GM18867 (cell line): Measurements from ENCODE around the gene SLC35G4.
"Not testable (repeated sequence)": the region's sequence is repeated elsewhere in the genome, so short reads cannot be mapped to it uniquely, and the experiment has no call there.

ENCODE experiments used
- ATAC-seq: cut with Tn5 transposase; IDR thresholded peaks from one replicate; pipeline ENCODE4 v1.9.1; 2021; ENCODE audit warnings: mild to moderate bottlenecking, moderate library complexity; ENCODE audit not compliant: unreplicated experiment

SLC35G4 gene

DNA sequence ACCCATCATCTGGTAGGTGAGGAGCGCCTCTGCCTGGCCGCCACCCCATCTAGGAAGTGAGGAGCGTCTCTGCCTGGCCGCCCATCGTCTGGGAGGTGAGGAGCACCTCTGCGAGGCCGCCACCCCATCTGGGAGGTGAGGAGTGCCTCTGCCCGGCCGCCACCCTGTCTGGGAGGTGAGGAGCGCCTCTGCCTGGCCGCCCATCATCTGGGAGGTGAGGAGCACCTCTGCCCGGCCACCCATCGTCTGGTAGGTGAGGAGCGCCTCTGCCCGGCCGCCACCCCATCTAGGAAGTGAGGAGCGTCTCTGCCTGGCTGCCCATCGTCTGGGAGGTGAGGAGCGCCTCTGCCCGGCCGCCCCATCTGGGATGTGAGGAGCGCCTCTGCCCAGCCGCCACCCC is 4.2 kb downstream of the SLC35G4 start:
- ATAC-seq, result not testable (repeated sequence)

DNA sequence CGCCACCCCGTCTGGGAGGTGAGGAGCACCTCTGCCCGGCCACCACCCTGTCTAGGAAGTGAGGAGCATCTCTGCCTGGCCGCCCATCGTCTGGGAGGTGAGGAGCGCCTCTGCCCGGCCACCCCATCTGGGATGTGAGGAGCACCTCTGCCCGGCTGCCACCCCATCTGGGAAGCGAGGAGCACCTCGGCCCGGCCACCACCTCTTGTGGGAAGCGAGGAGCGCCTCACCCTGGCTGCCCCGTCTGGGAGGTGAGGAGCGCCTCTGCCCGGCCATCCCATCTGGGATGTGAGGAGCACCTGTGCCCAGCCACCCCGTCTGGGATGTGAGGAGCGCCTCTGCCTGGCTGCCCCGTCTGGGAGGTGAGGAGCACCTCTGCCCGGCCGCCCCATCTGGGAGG is 4.6 kb downstream of the SLC35G4 start:
- not testable (repeated sequence) for ATAC-seq

DNA sequence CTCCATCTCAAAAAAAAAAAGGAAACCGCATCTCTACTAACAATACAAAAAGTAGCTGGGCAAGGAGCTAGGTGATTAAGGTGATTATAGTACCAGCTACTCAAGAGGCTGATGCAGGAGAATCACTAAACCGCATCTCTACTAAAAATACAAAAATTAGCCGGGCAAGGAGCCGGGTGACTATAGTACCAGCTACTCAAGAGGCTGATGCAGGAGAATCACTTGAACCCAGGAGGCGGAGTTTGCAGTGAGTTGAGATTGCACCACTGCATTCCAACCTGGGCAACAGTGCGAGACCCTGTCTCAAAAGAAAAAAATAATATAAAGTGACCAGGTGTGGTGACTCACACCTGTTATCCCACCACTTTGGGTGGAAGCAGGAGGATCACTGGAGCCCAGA is 5.6 kb downstream of the SLC35G4 start:
- not testable (repeated sequence) for ATAC-seq

- ATAC-seq, result not testable (repeated sequence)
Observed at GRCh38 chr18:11647310-11647709, 37.9 kb downstream of the SLC35G4 start.

GRCh38 chr18:11647804-11648203 is 38.4 kb downstream of the SLC35G4 start:
- not testable (repeated sequence) for ATAC-seq

DNA sequence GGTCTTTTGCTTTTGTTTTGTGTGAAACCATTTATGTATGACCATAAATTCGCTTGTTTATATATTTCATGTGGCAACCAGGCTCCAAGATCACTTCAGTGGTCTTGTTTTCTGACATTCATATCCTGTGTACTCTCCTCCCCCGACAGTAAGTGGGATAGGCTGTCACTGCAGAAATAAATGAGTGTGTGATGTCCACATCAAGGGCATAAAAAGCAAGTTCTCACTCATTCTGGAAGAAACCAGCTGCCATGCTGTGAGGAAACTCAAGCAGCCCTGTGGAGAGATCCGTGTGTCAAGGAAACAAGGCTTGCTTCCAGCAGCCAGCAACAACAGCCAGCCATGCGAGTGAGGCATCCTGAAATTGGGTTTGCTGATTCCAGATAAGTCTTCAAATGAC is 40.4 kb downstream of the SLC35G4 start:
- no peak for ATAC-seq

DNA sequence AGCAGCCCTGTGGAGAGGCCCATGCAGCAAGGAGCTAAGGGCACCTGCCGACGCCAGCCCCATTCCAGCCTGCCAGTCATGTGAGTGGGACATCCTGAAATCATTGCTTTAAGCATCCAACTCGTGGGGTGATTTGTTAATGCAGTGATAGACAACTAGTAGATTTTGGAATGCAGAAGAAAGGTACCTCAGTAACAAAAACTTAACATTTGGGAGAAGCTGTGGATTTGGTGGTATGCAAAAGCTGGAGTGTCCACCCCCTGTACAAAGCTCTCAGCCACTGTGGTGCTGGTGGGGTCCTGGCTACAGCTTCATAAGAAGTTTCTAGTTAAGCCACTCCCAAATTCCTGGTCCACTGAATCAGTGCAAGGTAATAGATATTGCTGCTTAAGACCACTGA is 42.5 kb downstream of the SLC35G4 start:
- no peak for ATAC-seq

DNA sequence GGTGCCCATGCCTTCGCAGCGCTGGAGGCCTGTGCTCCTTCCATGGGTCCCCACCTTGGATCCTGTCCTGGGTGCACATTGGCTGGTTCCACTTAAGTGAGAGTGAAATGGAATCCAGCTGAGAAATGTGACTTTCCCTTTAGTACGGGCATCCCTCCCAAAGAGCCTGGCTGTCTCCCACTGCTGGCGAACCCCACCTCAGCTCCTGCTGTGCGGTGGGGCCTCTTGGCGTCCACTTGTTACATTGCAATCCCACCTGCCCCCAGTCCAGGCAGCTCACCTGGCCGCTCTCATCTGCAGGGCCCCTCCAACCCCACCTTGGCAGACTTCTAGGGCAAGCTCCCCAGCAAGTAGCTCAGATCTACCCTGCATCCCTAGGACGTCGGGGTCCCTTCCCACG is 44.1 kb downstream of the SLC35G4 start:
- ATAC-seq, result no peak

GRCh38 chr18:11654736-11655605 is 45.6 kb downstream of the SLC35G4 start:
- no peak for ATAC-seq

DNA sequence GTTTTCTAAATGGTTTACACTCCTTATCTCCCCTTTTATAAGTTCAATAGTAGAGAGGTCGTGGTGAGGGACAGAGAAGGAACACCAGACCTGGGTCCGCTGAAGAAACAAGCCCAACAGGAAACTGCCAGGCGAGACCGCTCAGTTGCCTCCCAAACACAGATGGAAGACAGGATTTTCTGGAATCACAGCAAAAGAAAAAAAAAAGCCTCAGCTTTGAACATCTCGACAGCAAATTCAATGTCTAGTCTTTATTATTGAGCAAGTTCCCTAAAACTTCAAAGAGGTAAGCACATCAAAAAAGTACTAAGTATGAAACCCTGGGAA is 46.2 kb downstream of the SLC35G4 start:
- no peak for ATAC-seq

GRCh38 chr18:11657152-11657551 is 47.8 kb downstream of the SLC35G4 start:
- no peak for ATAC-seq

DNA sequence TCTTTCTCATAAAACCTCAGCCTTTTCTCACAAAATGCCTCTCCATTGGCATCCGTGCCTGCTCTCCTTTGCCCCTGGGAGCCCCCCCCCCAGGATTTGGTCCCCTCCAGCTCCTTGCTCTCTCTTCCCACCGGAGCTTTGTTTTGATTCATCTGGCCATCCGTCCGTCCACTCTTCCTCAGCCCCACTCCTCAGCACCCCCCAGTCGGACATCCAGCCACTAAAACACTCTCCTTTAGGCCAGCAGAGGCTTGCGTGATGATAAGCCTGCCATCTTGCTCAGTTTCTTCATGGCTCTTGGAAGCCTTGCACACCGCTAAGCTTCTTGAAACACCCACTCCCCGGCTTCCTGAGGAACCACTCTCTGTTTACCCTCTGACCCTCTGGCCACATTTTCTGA is 48.2 kb downstream of the SLC35G4 start:
- no peak for ATAC-seq

GRCh38 chr18:11658019-11658418 is 48.6 kb downstream of the SLC35G4 start:
- ATAC-seq, result no peak

DNA sequence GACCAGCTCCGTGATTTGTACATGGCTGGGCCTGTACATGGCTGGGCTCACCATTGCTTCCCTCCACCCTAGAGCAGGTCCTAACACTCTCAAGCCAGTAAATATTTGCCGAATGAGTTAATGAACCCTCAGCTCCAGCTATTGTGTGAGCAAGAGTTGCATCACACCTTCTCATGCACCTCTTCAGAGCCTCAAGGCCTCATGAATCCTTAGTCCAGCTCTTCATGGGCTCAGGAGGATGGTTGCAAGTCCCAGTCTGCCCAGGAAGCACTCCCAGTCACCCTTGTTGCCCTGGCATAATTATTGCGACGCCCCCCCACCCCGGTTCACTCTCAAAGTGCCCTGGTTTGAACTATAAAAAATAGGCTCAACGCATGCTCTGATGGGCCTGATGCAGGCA is 49.6 kb downstream of the SLC35G4 start:
- no peak for ATAC-seq
